AG09319 (cell line): Measurements from ENCODE around the gene FBP1.

Source experiments
- DNase-seq: peaks from one replicate; pipeline ENCODE4 v3.0.0-alpha.2; 2010; ENCODE audit warnings: low read depth; ENCODE audit errors: extremely low read depth
- TF ChIP-seq, protein P1 (sequence below): IDR thresholded peaks from 2 replicates; pipeline ENCODE4 v1.5.1; 2011; ENCODE audit warnings: low read depth, mild to moderate bottlenecking, inconsistent platforms, low read length, moderate library complexity

Gene FBP1

DNA sequence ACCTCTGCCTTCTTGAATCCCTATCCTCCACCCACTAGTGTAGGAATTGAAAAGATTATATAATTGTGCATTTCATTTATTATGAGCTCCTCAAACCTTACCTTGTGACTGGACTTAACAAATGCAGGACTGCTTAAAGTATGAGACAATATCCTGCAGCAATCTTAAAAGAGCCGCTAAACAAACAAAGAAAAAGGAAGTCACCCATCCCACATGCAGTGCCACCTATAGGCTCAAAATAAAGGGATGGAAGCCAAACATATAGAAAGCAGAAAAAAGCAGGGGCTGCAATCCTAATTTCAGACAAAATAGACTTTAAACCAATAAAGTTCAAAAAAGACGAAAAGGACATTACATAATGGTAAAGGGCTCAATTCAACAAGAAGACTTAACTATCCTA, 75.8 kb downstream of the FBP1 start:
- TF ChIP-seq, protein P1, sequence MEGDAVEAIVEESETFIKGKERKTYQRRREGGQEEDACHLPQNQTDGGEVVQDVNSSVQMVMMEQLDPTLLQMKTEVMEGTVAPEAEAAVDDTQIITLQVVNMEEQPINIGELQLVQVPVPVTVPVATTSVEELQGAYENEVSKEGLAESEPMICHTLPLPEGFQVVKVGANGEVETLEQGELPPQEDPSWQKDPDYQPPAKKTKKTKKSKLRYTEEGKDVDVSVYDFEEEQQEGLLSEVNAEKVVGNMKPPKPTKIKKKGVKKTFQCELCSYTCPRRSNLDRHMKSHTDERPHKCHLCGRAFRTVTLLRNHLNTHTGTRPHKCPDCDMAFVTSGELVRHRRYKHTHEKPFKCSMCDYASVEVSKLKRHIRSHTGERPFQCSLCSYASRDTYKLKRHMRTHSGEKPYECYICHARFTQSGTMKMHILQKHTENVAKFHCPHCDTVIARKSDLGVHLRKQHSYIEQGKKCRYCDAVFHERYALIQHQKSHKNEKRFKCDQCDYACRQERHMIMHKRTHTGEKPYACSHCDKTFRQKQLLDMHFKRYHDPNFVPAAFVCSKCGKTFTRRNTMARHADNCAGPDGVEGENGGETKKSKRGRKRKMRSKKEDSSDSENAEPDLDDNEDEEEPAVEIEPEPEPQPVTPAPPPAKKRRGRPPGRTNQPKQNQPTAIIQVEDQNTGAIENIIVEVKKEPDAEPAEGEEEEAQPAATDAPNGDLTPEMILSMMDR, result no peak
- no peak for DNase-seq

DNA sequence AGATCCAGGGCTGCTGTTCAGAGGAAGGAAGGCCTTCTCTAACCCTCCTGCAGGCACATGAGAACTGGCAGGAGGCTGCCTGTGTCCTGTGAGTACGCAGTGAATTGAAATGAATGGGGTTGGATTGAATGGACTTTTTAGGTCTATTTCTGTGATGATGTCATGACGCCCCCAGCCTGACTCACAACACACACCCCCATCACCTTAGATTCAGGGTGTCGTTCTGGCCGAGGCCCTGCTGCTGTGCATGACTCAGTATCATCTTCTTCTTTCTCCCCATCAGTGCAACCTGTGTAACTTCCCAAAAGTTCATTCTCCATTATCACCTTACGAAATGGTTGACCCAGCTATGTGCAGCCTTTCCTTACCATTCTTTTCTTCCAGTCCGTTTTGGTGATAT, 79.1 kb downstream of the FBP1 start:
- no peak for DNase-seq
- TF ChIP-seq, protein P1, result no peak

DNA sequence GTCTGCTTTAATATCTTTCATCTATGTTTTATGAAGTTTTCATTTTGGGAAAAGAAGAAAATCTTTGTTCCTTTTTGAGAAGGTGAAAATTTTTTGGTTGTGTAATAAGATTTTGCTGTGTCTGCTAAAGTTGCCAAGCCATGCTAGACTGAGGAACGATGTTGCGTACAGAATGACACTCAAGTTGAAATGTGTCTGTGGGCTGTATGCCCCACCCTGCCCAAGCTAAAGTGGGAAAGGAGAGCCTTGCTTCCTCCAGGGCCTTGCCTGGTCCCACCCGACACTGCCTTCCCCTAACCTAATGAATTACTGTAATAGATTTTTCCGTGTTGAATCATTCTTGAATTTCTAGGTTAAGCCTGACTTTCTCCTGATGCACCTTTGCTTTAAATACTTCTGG, 81.9 kb downstream of the FBP1 start:
- TF ChIP-seq, protein P1, result no peak
- DNase-seq, result no peak

DNA sequence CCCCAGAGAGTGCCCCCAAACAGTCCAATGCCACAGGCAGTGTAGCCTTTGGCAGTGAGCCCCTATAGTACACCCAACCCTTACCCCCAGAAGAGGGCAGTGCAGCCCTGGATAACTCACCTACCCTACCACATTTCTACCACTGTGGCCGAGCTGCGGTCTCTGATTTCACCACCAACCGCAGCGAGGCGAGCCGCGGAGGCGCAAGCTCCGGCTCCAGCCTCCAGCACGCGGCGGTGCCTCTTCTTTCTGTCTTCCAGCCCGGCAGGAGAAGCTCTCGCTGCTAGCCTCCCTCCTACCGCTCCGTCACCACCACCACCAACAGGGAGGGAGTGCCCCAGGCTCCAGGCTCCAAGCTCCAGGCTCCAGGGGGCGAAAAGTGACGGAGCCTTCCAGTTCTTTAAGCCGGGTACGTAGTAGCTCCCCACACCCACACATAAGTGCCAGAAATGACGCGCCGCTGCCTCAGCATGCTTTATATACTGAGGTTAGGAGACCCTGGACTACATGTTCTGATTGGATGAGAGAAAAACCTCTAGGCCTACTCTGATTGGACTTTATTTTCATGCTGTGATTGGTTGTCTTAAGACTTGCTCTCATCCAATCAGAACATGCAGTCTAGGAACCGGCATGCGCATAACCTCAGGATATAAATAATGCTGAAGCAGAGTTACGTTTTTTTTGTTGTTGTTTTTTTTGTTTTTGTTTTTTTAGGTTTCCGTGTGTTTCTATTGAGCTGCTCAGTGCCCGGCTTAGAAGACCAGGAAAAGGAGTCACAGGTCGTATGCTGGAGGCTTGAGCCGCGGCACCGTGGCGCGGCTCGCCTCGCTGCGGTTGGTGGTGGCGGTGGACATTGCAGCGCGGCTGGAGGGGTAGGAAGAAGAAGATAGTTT, 84.6 kb downstream of the FBP1 start, which contains the start of gene PCAT7:
Gene PCAT7 (plus strand): TSS at position 645 of the 893 bp plus-strand sequence.
- TF ChIP-seq, protein P1, result peak; percentile 23
- DNase-seq, result no peak

DNA sequence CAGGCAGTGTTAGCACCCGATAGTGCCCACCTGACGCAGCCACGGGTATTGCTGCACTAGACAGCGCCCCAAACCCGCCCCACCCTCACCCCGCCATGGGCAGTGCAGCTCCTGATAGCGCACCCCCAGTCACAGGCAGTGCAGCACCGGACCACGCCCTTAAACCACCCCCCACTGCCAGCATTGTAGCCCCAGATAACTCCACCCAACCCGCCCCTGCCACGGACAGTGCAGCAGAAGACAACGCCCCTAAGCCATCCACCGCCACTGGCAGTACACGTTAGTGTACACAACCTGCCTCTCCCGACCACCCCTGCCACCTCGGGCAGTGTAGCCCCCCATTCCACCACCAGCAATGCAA, 85.3 kb downstream of the FBP1 start:
- DNase-seq, result no peak
- TF ChIP-seq, protein P1, result no peak
